Mesendoderm (in vitro differentiated cells): ENCODE results near the gene PTPRA.

Experiments used
- DNase-seq: peaks from one replicate; pipeline ENCODE4 v3.0.0; 2013
- H2AK5ac ChIP-seq: 2 replicates; pipeline ENCODE4 v1.6.1; 2013; ENCODE audit warnings: low read length, inconsistent platforms
- H2BK120ac ChIP-seq: 2 replicates; pipeline ENCODE4 v1.6.1; 2013; ENCODE audit warnings: low read depth, mild to moderate bottlenecking, low read length, moderate library complexity, mixed read lengths
- H2BK15ac ChIP-seq: replicated peaks from 2 replicates; pipeline ENCODE4 v1.6.1; 2013; ENCODE audit warnings: low read depth, mild to moderate bottlenecking, moderate library complexity
- H2BK5ac ChIP-seq: 2 replicates; pipeline ENCODE4 v1.6.1; 2013; ENCODE audit warnings: low read length, inconsistent platforms
- H3K18ac ChIP-seq: 2 replicates; pipeline ENCODE4 v1.6.1; 2013; ENCODE audit warnings: mild to moderate bottlenecking, low read length, mixed read lengths
- H3K23ac ChIP-seq: one replicate; pipeline ENCODE4 v1.6.1; 2013; ENCODE audit warnings: low read length
- H3K27ac ChIP-seq: 2 replicates; pipeline ENCODE4 v1.5.1; 2013; ENCODE audit warnings: low read depth, mild to moderate bottlenecking, inconsistent platforms, low read length, moderate library complexity
- H3K27me3 ChIP-seq: 2 replicates; pipeline ENCODE4 v1.6.1; 2013; ENCODE audit warnings: low read length, control low read depth, mild to moderate bottlenecking, inconsistent platforms; ENCODE audit not compliant: insufficient read depth, poor library complexity
- H3K36me3 ChIP-seq: 2 replicates; pipeline ENCODE4 v1.6.1; 2013; ENCODE audit warnings: low read length, inconsistent platforms; ENCODE audit not compliant: control insufficient read depth, insufficient read depth
- H3K4ac ChIP-seq: one replicate; pipeline ENCODE4 v1.6.1; 2013; ENCODE audit warnings: low read depth, mild to moderate bottlenecking, low read length, moderate library complexity
- H3K4me1 ChIP-seq: 2 replicates; pipeline ENCODE4 v1.6.1; 2013; ENCODE audit warnings: low read depth, low read length, inconsistent platforms; ENCODE audit not compliant: control insufficient read depth
- H3K4me2 ChIP-seq: 2 replicates; pipeline ENCODE4 v1.6.1; 2013; ENCODE audit warnings: low read length
- H3K4me3 ChIP-seq: 2 replicates; pipeline ENCODE4 v1.5.1; 2013; ENCODE audit warnings: mild to moderate bottlenecking, low read length
- H3K56ac ChIP-seq: one replicate; pipeline ENCODE4 v1.6.1; 2013; ENCODE audit warnings: low read length
- H3K79me1 ChIP-seq: 2 replicates; pipeline ENCODE4 v1.6.1; 2013; ENCODE audit warnings: low read length, inconsistent platforms
- H3K79me2 ChIP-seq: 2 replicates; pipeline ENCODE4 v1.6.1; 2013; ENCODE audit warnings: mild to moderate bottlenecking, low read length; ENCODE audit not compliant: control insufficient read depth, insufficient read depth
- H3K9ac ChIP-seq: 2 replicates; pipeline ENCODE4 v1.6.1; 2013; ENCODE audit warnings: low read length, inconsistent platforms
- H4K5ac ChIP-seq: one replicate; pipeline ENCODE4 v1.6.1; 2013; ENCODE audit warnings: low read length
- H4K8ac ChIP-seq: one replicate; pipeline ENCODE4 v1.6.1; 2013; ENCODE audit warnings: low read depth, mild to moderate bottlenecking, control low read depth, low read length, moderate library complexity
- WGBS: extraction: QIAGEN DNeasy Blood & Tissue Kit; methylation state at CpG from one replicate; pipeline ENCODE4 v1.1.7; 2013; ENCODE audit warnings: low lambda C conversion rate, missing lambda C conversion rate; ENCODE audit not compliant: insufficient coverage; ENCODE audit errors: extremely low coverage; 5-methylcytosine and 5-hydroxymethylcytosine counted together

PTPRA gene

DNA sequence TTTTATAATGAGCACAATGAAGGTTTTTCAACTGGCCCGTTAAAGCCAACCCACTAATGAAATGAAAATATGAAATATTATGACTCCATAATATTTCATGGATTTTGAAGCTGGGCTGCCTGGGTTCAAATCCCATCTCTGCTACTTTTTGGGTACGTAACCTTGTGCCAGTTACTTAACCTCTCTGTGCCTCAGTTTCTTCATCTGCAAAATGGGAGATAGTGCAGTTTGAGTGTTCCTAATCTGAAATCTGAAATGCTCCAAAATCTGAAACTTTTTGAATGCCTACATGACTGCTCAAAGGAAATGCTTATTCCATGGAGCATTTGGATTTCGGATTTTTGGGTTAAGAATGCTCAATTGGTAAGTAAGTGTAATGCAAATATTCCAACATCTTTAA lies 29.5 kb downstream of the PTPRA start:
- Histone ChIP-seq H4K5ac (no peak overlapping the region), H3K4me1 (no peaks in the 10 kb centered on the region), H2BK5ac (no peak overlapping the region), H2BK15ac (no peak overlapping the region), H2AK5ac (no peak overlapping the region), H4K8ac (no peak overlapping the region), H3K79me2 (no peaks in the 10 kb centered on the region), H3K56ac (no peak overlapping the region), H3K4ac (no peak overlapping the region), H2BK120ac (no peak overlapping the region), H3K4me2 (no peak overlapping the region), H3K4me3 (no peak overlapping the region), H3K27me3 (no peaks in the 10 kb centered on the region), H3K36me3 (no peaks in the 10 kb centered on the region), H3K9ac (no peak overlapping the region), H3K79me1 (peaks cover 4% of the 10 kb centered on the region), H3K27ac (no peak overlapping the region), H3K23ac (no peak overlapping the region), H3K18ac (no peak overlapping the region)
- no CpG with 5 or more reads among the region's 3 CpGs for WGBS
- DNase-seq, result no peak

DNA sequence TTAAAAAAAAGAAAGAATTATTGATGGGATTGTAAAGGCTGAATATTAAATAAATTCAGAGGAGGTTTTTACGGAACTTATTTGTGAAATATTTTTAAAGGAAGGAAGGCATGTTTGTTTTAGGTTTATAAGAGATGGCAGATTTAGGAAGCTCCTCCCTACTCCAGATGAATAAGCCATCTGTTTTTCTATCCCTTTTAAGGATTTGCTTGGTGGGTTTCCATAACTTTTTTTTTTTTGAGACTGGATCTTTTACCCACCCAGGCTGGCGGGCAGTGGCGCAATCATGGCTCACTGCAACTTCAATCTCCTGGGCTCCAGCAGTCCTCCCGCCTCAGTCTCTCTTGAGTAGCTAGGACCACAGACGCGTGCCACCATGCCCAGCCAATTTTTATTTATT lies 30.4 kb downstream of the PTPRA start:
- H2BK15ac ChIP-seq, result no peak overlapping the region
- H4K8ac ChIP-seq, result no peak overlapping the region
- H3K56ac ChIP-seq, result no peak overlapping the region
- H2AK5ac ChIP-seq, result no peak overlapping the region
- no peaks in the 10 kb centered on the region for H3K4me1 ChIP-seq
- 100% methylated on average over 1 of the region's 6 CpGs for WGBS
- no peak overlapping the region for H2BK5ac ChIP-seq
- no peak for DNase-seq
- H3K18ac ChIP-seq, result no peak overlapping the region
- H2BK120ac ChIP-seq, result no peak overlapping the region
- H3K9ac ChIP-seq, result no peak overlapping the region
- no peak overlapping the region for H4K5ac ChIP-seq
- no peak overlapping the region for H3K4me3 ChIP-seq
- peaks cover 4% of the 10 kb centered on the region for H3K79me1 ChIP-seq
- no peak overlapping the region for H3K4ac ChIP-seq
- no peak overlapping the region for H3K23ac ChIP-seq
- H3K27me3 ChIP-seq, result no peaks in the 10 kb centered on the region
- no peak overlapping the region for H3K4me2 ChIP-seq
- no peak overlapping the region for H3K27ac ChIP-seq
- no peaks in the 10 kb centered on the region for H3K36me3 ChIP-seq
- no peaks in the 10 kb centered on the region for H3K79me2 ChIP-seq

DNA sequence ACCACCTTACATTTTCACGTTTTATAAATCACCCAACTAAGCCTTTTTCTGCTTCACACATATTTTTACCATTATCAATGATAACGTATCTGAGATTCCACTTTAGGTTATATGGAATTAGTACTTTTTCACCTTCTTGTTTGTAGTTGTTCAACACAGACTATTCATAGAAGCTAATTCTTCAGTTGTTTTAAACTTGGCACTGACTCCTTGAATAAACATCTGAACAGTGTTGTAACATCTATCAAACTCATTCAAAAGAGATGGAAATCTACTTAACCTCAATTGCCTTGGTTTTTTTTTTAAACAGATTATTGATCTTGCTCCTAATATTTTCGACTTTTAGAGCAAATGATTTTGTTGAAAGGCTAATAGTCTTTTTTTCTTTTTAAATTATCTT lies 34.2 kb downstream of the PTPRA start:
- H2BK15ac ChIP-seq, result no peak overlapping the region
- H3K4ac ChIP-seq, result no peak overlapping the region
- no peak overlapping the region for H3K18ac ChIP-seq
- no peak for DNase-seq
- H3K4me2 ChIP-seq, result no peak overlapping the region
- no peak overlapping the region for H3K27ac ChIP-seq
- peaks cover 2% of the 10 kb centered on the region for H3K79me1 ChIP-seq
- no peak overlapping the region for H3K23ac ChIP-seq
- H3K27me3 ChIP-seq, result no peaks in the 10 kb centered on the region
- H3K4me1 ChIP-seq, result no peaks in the 10 kb centered on the region
- H3K36me3 ChIP-seq, result no peaks in the 10 kb centered on the region
- no peaks in the 10 kb centered on the region for H3K79me2 ChIP-seq
- no peak overlapping the region for H3K4me3 ChIP-seq
- 100% methylated on average over 2 of the region's 3 CpGs for WGBS
- H2AK5ac ChIP-seq, result no peak overlapping the region
- H3K9ac ChIP-seq, result no peak overlapping the region
- H2BK5ac ChIP-seq, result no peak overlapping the region
- H3K56ac ChIP-seq, result no peak overlapping the region
- no peak overlapping the region for H2BK120ac ChIP-seq
- no peak overlapping the region for H4K5ac ChIP-seq
- H4K8ac ChIP-seq, result no peak overlapping the region

DNA sequence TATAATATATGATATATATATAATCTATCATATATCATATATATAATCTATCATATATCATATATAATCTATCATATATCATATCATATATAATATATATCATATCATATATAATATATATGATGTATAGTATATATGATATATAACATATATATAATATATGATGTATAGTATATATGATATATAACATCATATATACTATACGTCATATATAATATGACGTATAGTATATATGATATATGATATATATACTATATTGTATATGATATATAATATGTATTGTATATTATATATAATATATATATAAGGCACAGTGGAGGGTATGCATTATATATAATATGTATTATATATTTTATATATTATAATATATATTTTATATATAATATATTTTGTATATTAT lies 36.7 kb downstream of the PTPRA start:
- Histone ChIP-seq H3K56ac (no peak overlapping the region), H3K27me3 (no peaks in the 10 kb centered on the region)
- no CpG with 5 or more reads among the region's 2 CpGs for WGBS

DNA sequence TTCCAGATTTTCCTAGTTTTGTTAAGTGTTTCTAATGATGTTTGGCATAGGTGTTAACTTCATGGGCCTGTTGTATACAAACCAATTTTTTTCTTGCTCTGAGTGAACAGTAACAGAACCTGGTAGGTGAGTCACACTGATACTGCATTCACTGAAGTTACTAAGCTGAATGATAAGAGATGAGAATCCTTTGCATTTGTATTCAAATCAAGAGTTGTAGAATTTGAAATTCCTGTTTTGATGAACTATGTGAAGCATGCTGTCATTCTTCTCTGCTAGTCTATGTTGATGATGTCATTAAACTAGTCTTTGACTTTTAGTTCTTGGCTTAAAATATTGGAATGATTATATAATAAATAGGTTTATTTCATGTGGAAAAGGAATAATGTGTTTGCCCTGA lies 37.9 kb downstream of the PTPRA start:
- Histone ChIP-seq H3K36me3 (no peaks in the 10 kb centered on the region), H2AK5ac (no peak overlapping the region), H3K9ac (no peak overlapping the region), H2BK5ac (no peak overlapping the region), H3K4me1 (no peaks in the 10 kb centered on the region), H2BK15ac (no peak overlapping the region), H2BK120ac (no peak overlapping the region), H3K4me2 (no peak overlapping the region), H3K27ac (no peak overlapping the region), H3K56ac (no peak overlapping the region), H3K18ac (no peak overlapping the region), H3K79me1 (no peaks in the 10 kb centered on the region), H3K23ac (no peak overlapping the region), H4K8ac (no peak overlapping the region), H3K79me2 (no peaks in the 10 kb centered on the region), H4K5ac (no peak overlapping the region), H3K27me3 (no peaks in the 10 kb centered on the region), H3K4ac (no peak overlapping the region), H3K4me3 (no peak overlapping the region)
- DNase-seq, result peak; percentile 68

More for the DNA sequence above, 36.7 kb downstream of the PTPRA start:
- no peak for DNase-seq
- Histone ChIP-seq H2AK5ac (no peak overlapping the region), H3K4me3 (no peak overlapping the region), H3K36me3 (no peaks in the 10 kb centered on the region), H2BK5ac (no peak overlapping the region), H3K23ac (no peak overlapping the region), H3K79me1 (no peaks in the 10 kb centered on the region), H3K4ac (no peak overlapping the region), H3K27ac (no peak overlapping the region), H4K8ac (no peak overlapping the region), H2BK120ac (no peak overlapping the region), H3K18ac (no peak overlapping the region), H3K4me1 (no peaks in the 10 kb centered on the region), H4K5ac (no peak overlapping the region), H3K79me2 (no peaks in the 10 kb centered on the region), H2BK15ac (no peak overlapping the region), H3K9ac (no peak overlapping the region), H3K4me2 (no peak overlapping the region)

DNA sequence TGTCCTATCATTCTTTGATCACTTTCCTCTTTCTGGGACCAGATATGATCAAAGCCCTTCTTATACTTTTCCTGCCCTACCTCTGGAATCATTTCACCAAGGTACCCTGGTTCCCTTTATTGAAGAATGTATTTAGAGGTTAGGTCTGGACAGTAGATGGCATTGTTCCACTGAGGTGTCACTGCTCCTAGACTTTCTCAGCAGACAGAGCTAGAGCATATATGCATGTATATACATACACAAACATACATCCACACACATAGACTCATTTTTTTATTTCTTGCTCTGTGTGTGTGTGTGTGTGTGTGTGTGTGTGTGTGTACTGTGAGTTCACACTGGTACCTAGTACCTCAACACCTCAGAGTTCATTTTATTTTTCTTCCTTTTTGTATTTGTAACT lies 40.9 kb downstream of the PTPRA start:
- Histone ChIP-seq H3K27me3 (no peaks in the 10 kb centered on the region), H3K79me1 (no peaks in the 10 kb centered on the region), H3K4ac (no peak overlapping the region), H2BK5ac (no peak overlapping the region), H4K8ac (no peak overlapping the region), H4K5ac (no peak overlapping the region), H3K36me3 (no peaks in the 10 kb centered on the region), H3K23ac (no peak overlapping the region), H2BK120ac (no peak overlapping the region), H2AK5ac (no peak overlapping the region), H3K79me2 (no peaks in the 10 kb centered on the region), H3K18ac (no peak overlapping the region), H2BK15ac (no peak overlapping the region), H3K27ac (no peak overlapping the region), H3K4me3 (no peak overlapping the region), H3K4me1 (no peaks in the 10 kb centered on the region), H3K4me2 (no peak overlapping the region), H3K9ac (no peak overlapping the region), H3K56ac (no peak overlapping the region)
- no peak for DNase-seq
